SJSA1 (cell line): ENCODE data around the gene SNORC. TPM values are rescaled to one million over a fixed set of nuclear protein-coding genes. Genes with fewer than 3 reads are reported as not detected.
"Not testable (repeated sequence)": the region's sequence is repeated elsewhere in the genome, so short reads cannot be mapped to it uniquely, and the experiment has no call there.

Source experiments
- DNase-seq, 2 experiments: peaks; one replicate each; pipeline ENCODE4 v3.0.0-alpha.2; 2015 to 2020; ENCODE audit warnings: low spot score in 2 of 2, low read depth in 1 of 2
- H3K27ac ChIP-seq: fragments of 250-450 bp; sonication (Bioruptor Pico); 2 replicates; pipeline ENCODE4 v1.5.1; 2020; ENCODE audit warnings: mild to moderate bottlenecking, moderate library complexity
- H3K27me3 ChIP-seq: fragments of 250-450 bp; sonication (Bioruptor Pico); replicated peaks from 2 replicates; pipeline ENCODE4 v1.5.1; 2020; ENCODE audit warnings: mild to moderate bottlenecking, moderate library complexity
- H3K36me3 ChIP-seq: fragments of 250-450 bp; sonication (Bioruptor Pico); 2 replicates; pipeline ENCODE4 v1.5.1; 2020; ENCODE audit warnings: mild to moderate bottlenecking
- H3K4me1 ChIP-seq: fragments of 250-450 bp; sonication (Bioruptor Pico); replicated peaks from 2 replicates; pipeline ENCODE4 v1.6.1; 2021; ENCODE audit warnings: mild to moderate bottlenecking
- H3K4me3 ChIP-seq: fragments of 250-450 bp; sonication (Bioruptor Pico); 2 replicates; pipeline ENCODE4 v1.5.1; 2020; ENCODE audit warnings: mild to moderate bottlenecking
- H3K9me3 ChIP-seq: fragments of 250-450 bp; sonication (Bioruptor Pico); replicated peaks from 2 replicates; pipeline ENCODE4 v1.5.1; 2020; ENCODE audit warnings: mild to moderate bottlenecking
- total RNA-seq: library from RNA; depleted of rRNA; stranded (reverse); fragments of >200 nt; shearing (Covaris generic); gene quantifications from 2 replicates; pipeline ENCODE4 v1.2.3, GENCODE V29; 2014

Gene SNORC
- total RNA-seq, 1 experiment from 2014 or later: 0.32 TPM

GRCh38 chr2:232900811-232901735, 31.0 kb downstream of the SNORC start:
- no peaks in the 10 kb centered on the region for H3K27me3 ChIP-seq
- no peaks in the 10 kb centered on the region for H3K9me3 ChIP-seq
- H3K27ac ChIP-seq: peak overlapping the region; percentile 94
- no peak overlapping the region for H3K4me3 ChIP-seq
- no peaks in the 10 kb centered on the region; the same call in 1 of the 2 replicates for H3K36me3 ChIP-seq
- DNase-seq: peak in 1 of 2 experiments; percentile 29
- peaks cover 23% of the 10 kb centered on the region for H3K4me1 ChIP-seq

- H3K9me3 ChIP-seq: no peaks in the 10 kb centered on the region
- no peaks in the 10 kb centered on the region; the same call in 1 of the 2 replicates for H3K36me3 ChIP-seq
- no peaks in the 10 kb centered on the region for H3K27me3 ChIP-seq
- peak; percentile 88 to 94 for DNase-seq
- peaks cover 22% of the 10 kb centered on the region for H3K4me1 ChIP-seq
- peak overlapping the region; percentile 94 for H3K27ac ChIP-seq
- H3K4me3 ChIP-seq: no peak overlapping the region
These were observed 31.9 kb downstream of the SNORC start for GRCh38 chr2:232901736-232902578.

GRCh38 chr2:232903989-232904388, 33.9 kb downstream of the SNORC start:
- Histone ChIP-seq H3K27me3 (no peaks in the 10 kb centered on the region), H3K9me3 (no peaks in the 10 kb centered on the region), H3K36me3 (no peaks in the 10 kb centered on the region; the same call in 1 of the 2 replicates), H3K27ac (no peak overlapping the region), H3K4me1 (peaks cover 22% of the 10 kb centered on the region), H3K4me3 (no peak overlapping the region)
- peak in 1 of 2 experiments; percentile 25 for DNase-seq

GRCh38 chr2:232906867-232907717, 37.0 kb downstream of the SNORC start:
- H3K27ac ChIP-seq, DNase-seq, H3K4me3 ChIP-seq, H3K36me3 ChIP-seq, H3K9me3 ChIP-seq, H3K27me3 ChIP-seq: not testable (repeated sequence)
- H3K4me1 ChIP-seq: peaks cover 11% of the 10 kb centered on the region

DNA sequence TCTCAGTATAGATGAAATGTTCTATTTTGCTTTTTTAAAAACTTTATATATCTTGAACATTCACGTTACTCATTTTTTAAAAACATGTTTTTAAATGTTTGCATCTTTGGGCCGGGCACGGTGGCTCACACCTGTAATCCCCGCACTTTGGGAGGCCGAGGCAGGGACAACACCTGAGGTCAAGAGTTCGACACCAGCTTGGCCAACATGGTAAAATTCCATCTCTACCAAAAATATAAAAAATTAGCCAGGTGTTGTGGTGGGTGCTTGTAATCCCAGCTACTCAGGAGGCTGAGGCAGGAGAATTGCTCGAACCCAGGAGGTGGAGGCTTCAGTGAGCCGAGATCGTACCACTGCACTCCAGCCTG, 37.6 kb downstream of the SNORC start:
- not testable (repeated sequence) for H3K36me3 ChIP-seq, H3K4me3 ChIP-seq, H3K27ac ChIP-seq, H3K4me1 ChIP-seq, H3K27me3 ChIP-seq, H3K9me3 ChIP-seq, DNase-seq

GRCh38 chr2:232908695-232909094, 38.6 kb downstream of the SNORC start:
- no peak for DNase-seq
- Histone ChIP-seq H3K4me3 (no peak overlapping the region), H3K27me3 (no peaks in the 10 kb centered on the region), H3K27ac (no peak overlapping the region), H3K4me1 (no peaks in the 10 kb centered on the region), H3K36me3 (no peaks in the 10 kb centered on the region), H3K9me3 (no peaks in the 10 kb centered on the region; the same call in 1 of the 2 replicates)

DNA sequence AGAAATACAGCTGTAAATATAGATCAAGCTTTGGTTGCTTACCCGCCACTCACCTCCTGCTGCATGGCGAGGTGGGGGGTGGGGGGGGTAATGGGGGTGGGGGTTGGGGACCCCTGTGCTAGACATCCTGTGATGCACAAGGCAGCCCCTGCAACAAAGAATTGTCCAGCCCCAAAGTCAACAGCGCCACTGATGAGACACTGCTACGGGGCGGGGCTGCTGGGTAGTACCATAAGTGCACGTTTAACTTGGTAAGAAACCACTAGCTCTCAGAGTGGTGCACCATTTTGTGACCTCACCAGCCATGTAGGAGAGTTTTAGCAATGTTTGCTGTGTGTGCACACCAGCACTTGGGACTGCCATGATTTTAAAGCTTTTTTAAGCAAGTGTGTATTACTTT, 40.3 kb downstream of the SNORC start:
- Histone ChIP-seq H3K4me1 (no peaks in the 10 kb centered on the region), H3K27ac (no peak overlapping the region), H3K27me3 (no peaks in the 10 kb centered on the region), H3K9me3 (no peaks in the 10 kb centered on the region; the same call in 1 of the 2 replicates), H3K36me3 (no peaks in the 10 kb centered on the region), H3K4me3 (no peak overlapping the region)
- DNase-seq: no peak

GRCh38 chr2:232911712-232912277, 41.7 kb downstream of the SNORC start:
- Histone ChIP-seq H3K4me3 (no peak overlapping the region), H3K36me3 (no peaks in the 10 kb centered on the region), H3K4me1 (no peaks in the 10 kb centered on the region), H3K27ac (no peak overlapping the region), H3K27me3 (no peaks in the 10 kb centered on the region), H3K9me3 (no peaks in the 10 kb centered on the region; the same call in 1 of the 2 replicates)
- DNase-seq: no peak

GRCh38 chr2:232913903-232914302, 43.8 kb downstream of the SNORC start:
- Histone ChIP-seq H3K4me1 (no peaks in the 10 kb centered on the region), H3K36me3 (no peaks in the 10 kb centered on the region), H3K27ac (no peak overlapping the region), H3K4me3 (no peak overlapping the region), H3K27me3 (no peaks in the 10 kb centered on the region), H3K9me3 (no peaks in the 10 kb centered on the region; the same call in 1 of the 2 replicates)
- no peak for DNase-seq

DNA sequence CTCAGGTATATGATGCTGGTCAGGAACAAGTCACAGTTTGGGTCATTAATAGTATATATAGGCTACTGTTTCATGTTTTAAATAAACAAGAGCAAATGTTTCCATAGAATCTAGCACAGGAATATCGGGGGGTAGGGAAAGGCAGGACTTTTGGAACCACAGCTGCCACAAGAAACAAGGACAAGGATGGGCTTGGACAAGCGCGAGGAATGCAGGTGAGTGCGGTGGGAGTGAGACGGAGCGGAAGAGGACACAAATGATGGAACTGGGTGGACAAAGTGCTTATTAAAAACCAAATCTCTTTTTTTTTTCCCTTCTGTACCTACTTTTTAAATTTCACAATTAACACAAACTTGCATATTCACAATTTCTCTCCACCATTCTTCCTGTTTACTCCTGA, 49.1 kb downstream of the SNORC start:
- Histone ChIP-seq H3K9me3 (no peaks in the 10 kb centered on the region), H3K4me1 (no peaks in the 10 kb centered on the region), H3K4me3 (no peak overlapping the region), H3K36me3 (peaks cover 4% of the 10 kb centered on the region; the same call in 1 of the 2 replicates), H3K27ac (no peak overlapping the region), H3K27me3 (no peaks in the 10 kb centered on the region)
- DNase-seq: no peak

DNA sequence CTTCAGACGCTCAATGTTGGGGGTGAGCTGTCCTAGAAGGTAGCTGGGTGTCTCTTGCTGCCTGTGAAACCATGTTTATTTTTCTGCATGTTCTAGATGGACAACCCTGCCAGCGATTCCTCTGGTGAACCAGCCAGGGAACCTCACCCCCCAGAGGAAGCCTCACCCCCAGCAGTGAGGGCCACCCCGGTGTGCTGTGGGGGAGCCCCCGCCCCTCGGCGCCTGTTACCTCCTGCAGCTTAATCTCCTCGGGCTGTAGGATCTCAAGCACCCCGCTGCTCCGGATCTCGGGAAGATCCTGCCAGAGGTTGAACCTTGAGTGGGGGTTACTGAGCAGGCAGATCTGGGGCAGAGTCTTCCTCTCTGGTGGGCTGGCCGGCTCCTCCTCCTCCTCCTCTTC, 50.0 kb downstream of the SNORC start:
- Histone ChIP-seq H3K27me3 (no peaks in the 10 kb centered on the region), H3K4me3 (no peak overlapping the region), H3K9me3 (no peaks in the 10 kb centered on the region), H3K36me3 (peaks cover 4% of the 10 kb centered on the region; the same call in 1 of the 2 replicates), H3K27ac (no peak overlapping the region), H3K4me1 (no peaks in the 10 kb centered on the region)
- DNase-seq: no peak

GRCh38 chr2:232920760-232921159, 50.7 kb downstream of the SNORC start:
- no peaks in the 10 kb centered on the region for H3K27me3 ChIP-seq

DNA sequence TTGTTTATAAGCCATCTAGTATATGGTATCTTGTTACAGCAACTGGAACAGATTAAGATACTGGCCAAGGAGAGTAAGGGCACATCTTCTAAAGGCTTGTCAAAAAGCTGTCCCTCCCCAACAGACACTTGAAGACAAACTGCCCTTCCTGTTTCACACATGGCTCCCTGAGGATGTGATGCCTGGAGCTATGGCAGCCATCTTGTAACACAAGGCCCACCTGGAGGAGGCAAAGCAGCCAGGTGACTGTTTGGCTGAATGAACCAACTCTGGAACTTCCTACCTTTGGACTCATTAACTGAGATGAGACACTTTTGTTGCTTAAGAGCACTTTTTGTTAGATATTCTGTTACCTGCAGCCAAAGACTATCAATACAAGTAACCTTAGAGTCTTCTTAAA, 54.4 kb downstream of the SNORC start:
- Histone ChIP-seq H3K27me3 (no peaks in the 10 kb centered on the region), H3K9me3 (no peaks in the 10 kb centered on the region), H3K4me3 (no peak overlapping the region)

More at GRCh38 chr2:232920760-232921159, 50.7 kb downstream of the SNORC start:
- Histone ChIP-seq H3K9me3 (no peaks in the 10 kb centered on the region), H3K4me1 (no peaks in the 10 kb centered on the region), H3K4me3 (no peak overlapping the region), H3K36me3 (peaks cover 4% of the 10 kb centered on the region; the same call in 1 of the 2 replicates), H3K27ac (no peak overlapping the region)
- no peak for DNase-seq

More for the DNA sequence above, 54.4 kb downstream of the SNORC start:
- Histone ChIP-seq H3K4me1 (peaks cover 14% of the 10 kb centered on the region), H3K36me3 (peaks cover 4% of the 10 kb centered on the region; the same call in 1 of the 2 replicates), H3K27ac (no peak overlapping the region)
- DNase-seq: no peak
